Measurements from ENCODE around the gene EPS8.

Gene EPS8

GRCh38 chr12:15789220-15790171, at the start of gene EPS8:
Gene EPS8 (minus strand): TSS chr12:15789388. CDS start chr12:15682951, 106,437 bp downstream.
- H3K27ac ChIP-seq (ENCODE audit: low read depth, low read length): peak within 1 kb of the TSS; percentile 36

GRCh38 chr12:15837141-15837790, 48.1 kb upstream of the EPS8 start:
- Histone ChIP-seq H3K9me3 (ENCODE audit: control insufficient read depth, insufficient read depth, low read length) (no peaks in the 10 kb centered on the region), H3K4me3 (ENCODE audit: low read depth, low read length) (no peak overlapping the region), H3K36me3 (ENCODE audit: control insufficient read depth, insufficient read depth, low read length) (no peaks in the 10 kb centered on the region), H3K27ac (ENCODE audit: low read depth, low read length) (no peak overlapping the region), H3K27me3 (ENCODE audit: control insufficient read depth, insufficient read depth, low read length) (no peaks in the 10 kb centered on the region), H3K4me1 (ENCODE audit: control insufficient read depth, insufficient read depth, low read length) (no peaks in the 10 kb centered on the region), H3K9ac (ENCODE audit: low read depth, low read length) (no peak overlapping the region)

More at GRCh38 chr12:15789220-15790171, at the start of gene EPS8:
- peaks cover 54% of the 10 kb centered on the region for H3K27me3 ChIP-seq (ENCODE audit: control insufficient read depth, insufficient read depth, low read length)
- H3K9me3 ChIP-seq (ENCODE audit: control insufficient read depth, insufficient read depth, low read length): no peaks in the 10 kb centered on the region
- no peaks in the 10 kb centered on the region for H3K36me3 ChIP-seq (ENCODE audit: control insufficient read depth, insufficient read depth, low read length)
- H3K9ac ChIP-seq (ENCODE audit: low read depth, low read length): peak within 1 kb of the TSS; percentile 51
- peak within 1 kb of the TSS; percentile 70 for H3K4me3 ChIP-seq (ENCODE audit: low read depth, low read length)
- no peaks in the 10 kb centered on the region for H3K4me1 ChIP-seq (ENCODE audit: control insufficient read depth, insufficient read depth, low read length)

- Histone ChIP-seq H3K4me1 (ENCODE audit: control insufficient read depth, insufficient read depth, low read length) (no peaks in the 10 kb centered on the region), H3K9me3 (ENCODE audit: control insufficient read depth, insufficient read depth, low read length) (no peaks in the 10 kb centered on the region), H3K27me3 (ENCODE audit: control insufficient read depth, insufficient read depth, low read length) (no peaks in the 10 kb centered on the region), H3K27ac (ENCODE audit: low read depth, low read length) (no peak overlapping the region), H3K36me3 (ENCODE audit: control insufficient read depth, insufficient read depth, low read length) (no peaks in the 10 kb centered on the region), H3K4me3 (ENCODE audit: low read depth, low read length) (no peak overlapping the region), H3K9ac (ENCODE audit: low read depth, low read length) (no peak overlapping the region)
Observed at GRCh38 chr12:15834575-15834974, 45.4 kb upstream of the EPS8 start.

GRCh38 chr12:15831315-15831978, 42.3 kb upstream of the EPS8 start:
- H3K4me3 ChIP-seq (ENCODE audit: low read depth, low read length): no peak overlapping the region
- no peaks in the 10 kb centered on the region for H3K4me1 ChIP-seq (ENCODE audit: control insufficient read depth, insufficient read depth, low read length)
- no peak overlapping the region for H3K9ac ChIP-seq (ENCODE audit: low read depth, low read length)
- no peak overlapping the region for H3K27ac ChIP-seq (ENCODE audit: low read depth, low read length)
- no peaks in the 10 kb centered on the region for H3K9me3 ChIP-seq (ENCODE audit: control insufficient read depth, insufficient read depth, low read length)
- H3K27me3 ChIP-seq (ENCODE audit: control insufficient read depth, insufficient read depth, low read length): no peaks in the 10 kb centered on the region
- H3K36me3 ChIP-seq (ENCODE audit: control insufficient read depth, insufficient read depth, low read length): no peaks in the 10 kb centered on the region

GRCh38 chr12:15830538-15830937, 41.4 kb upstream of the EPS8 start:
- H3K27me3 ChIP-seq (ENCODE audit: control insufficient read depth, insufficient read depth, low read length): no peaks in the 10 kb centered on the region
- no peak overlapping the region for H3K9ac ChIP-seq (ENCODE audit: low read depth, low read length)
- H3K36me3 ChIP-seq (ENCODE audit: control insufficient read depth, insufficient read depth, low read length): no peaks in the 10 kb centered on the region
- H3K27ac ChIP-seq (ENCODE audit: low read depth, low read length): no peak overlapping the region
- no peaks in the 10 kb centered on the region for H3K9me3 ChIP-seq (ENCODE audit: control insufficient read depth, insufficient read depth, low read length)
- H3K4me1 ChIP-seq (ENCODE audit: control insufficient read depth, insufficient read depth, low read length): no peaks in the 10 kb centered on the region
- no peak overlapping the region for H3K4me3 ChIP-seq (ENCODE audit: low read depth, low read length)

- H3K36me3 ChIP-seq (ENCODE audit: control insufficient read depth, insufficient read depth, low read length): no peaks in the 10 kb centered on the region
- no peak overlapping the region for H3K27ac ChIP-seq (ENCODE audit: low read depth, low read length)
- H3K9me3 ChIP-seq (ENCODE audit: control insufficient read depth, insufficient read depth, low read length): no peaks in the 10 kb centered on the region
- no peaks in the 10 kb centered on the region for H3K4me1 ChIP-seq (ENCODE audit: control insufficient read depth, insufficient read depth, low read length)
- H3K9ac ChIP-seq (ENCODE audit: low read depth, low read length): no peak overlapping the region
- H3K27me3 ChIP-seq (ENCODE audit: control insufficient read depth, insufficient read depth, low read length): no peaks in the 10 kb centered on the region
- no peak overlapping the region for H3K4me3 ChIP-seq (ENCODE audit: low read depth, low read length)
Observed at GRCh38 chr12:15829949-15830348, 40.8 kb upstream of the EPS8 start.

- Histone ChIP-seq H3K36me3 (ENCODE audit: control insufficient read depth, insufficient read depth, low read length) (no peaks in the 10 kb centered on the region), H3K4me3 (ENCODE audit: low read depth, low read length) (no peak overlapping the region)
Observed at GRCh38 chr12:15829255-15829654, 40.1 kb upstream of the EPS8 start.

GRCh38 chr12:15827136-15827535, 37.9 kb upstream of the EPS8 start:
- Histone ChIP-seq H3K4me1 (ENCODE audit: control insufficient read depth, insufficient read depth, low read length) (no peaks in the 10 kb centered on the region), H3K27ac (ENCODE audit: low read depth, low read length) (no peak overlapping the region), H3K9ac (ENCODE audit: low read depth, low read length) (no peak overlapping the region), H3K9me3 (ENCODE audit: control insufficient read depth, insufficient read depth, low read length) (no peaks in the 10 kb centered on the region), H3K4me3 (ENCODE audit: low read depth, low read length) (no peak overlapping the region), H3K27me3 (ENCODE audit: control insufficient read depth, insufficient read depth, low read length) (no peaks in the 10 kb centered on the region), H3K36me3 (ENCODE audit: control insufficient read depth, insufficient read depth, low read length) (no peaks in the 10 kb centered on the region)

More at GRCh38 chr12:15829255-15829654, 40.1 kb upstream of the EPS8 start:
- H3K9me3 ChIP-seq (ENCODE audit: control insufficient read depth, insufficient read depth, low read length): no peaks in the 10 kb centered on the region
- no peaks in the 10 kb centered on the region for H3K4me1 ChIP-seq (ENCODE audit: control insufficient read depth, insufficient read depth, low read length)
- no peak overlapping the region for H3K27ac ChIP-seq (ENCODE audit: low read depth, low read length)
- H3K9ac ChIP-seq (ENCODE audit: low read depth, low read length): no peak overlapping the region
- no peaks in the 10 kb centered on the region for H3K27me3 ChIP-seq (ENCODE audit: control insufficient read depth, insufficient read depth, low read length)

GRCh38 chr12:15824516-15824915, 35.3 kb upstream of the EPS8 start:
- no peak overlapping the region for H3K4me3 ChIP-seq (ENCODE audit: low read depth, low read length)
- H3K4me1 ChIP-seq (ENCODE audit: control insufficient read depth, insufficient read depth, low read length): no peaks in the 10 kb centered on the region
- H3K27ac ChIP-seq (ENCODE audit: low read depth, low read length): no peak overlapping the region
- no peak overlapping the region for H3K9ac ChIP-seq (ENCODE audit: low read depth, low read length)
- no peaks in the 10 kb centered on the region for H3K36me3 ChIP-seq (ENCODE audit: control insufficient read depth, insufficient read depth, low read length)
- H3K9me3 ChIP-seq (ENCODE audit: control insufficient read depth, insufficient read depth, low read length): no peaks in the 10 kb centered on the region
- no peaks in the 10 kb centered on the region for H3K27me3 ChIP-seq (ENCODE audit: control insufficient read depth, insufficient read depth, low read length)

- Histone ChIP-seq H3K4me1 (ENCODE audit: control insufficient read depth, insufficient read depth, low read length) (no peaks in the 10 kb centered on the region), H3K9me3 (ENCODE audit: control insufficient read depth, insufficient read depth, low read length) (no peaks in the 10 kb centered on the region), H3K4me3 (ENCODE audit: low read depth, low read length) (no peak overlapping the region), H3K27ac (ENCODE audit: low read depth, low read length) (no peak overlapping the region), H3K9ac (ENCODE audit: low read depth, low read length) (no peak overlapping the region), H3K36me3 (ENCODE audit: control insufficient read depth, insufficient read depth, low read length) (no peaks in the 10 kb centered on the region), H3K27me3 (ENCODE audit: control insufficient read depth, insufficient read depth, low read length) (no peaks in the 10 kb centered on the region)
Observed at GRCh38 chr12:15823360-15824128, 34.4 kb upstream of the EPS8 start.
